ENCODE measurements around the gene TMEM53. TPM values are rescaled to one million over a fixed set of nuclear protein-coding genes. Genes with fewer than 3 reads are reported as not detected.

TMEM53 gene
- total RNA-seq, 1 experiment from 2014 or later, result 9.3 TPM

DNA sequence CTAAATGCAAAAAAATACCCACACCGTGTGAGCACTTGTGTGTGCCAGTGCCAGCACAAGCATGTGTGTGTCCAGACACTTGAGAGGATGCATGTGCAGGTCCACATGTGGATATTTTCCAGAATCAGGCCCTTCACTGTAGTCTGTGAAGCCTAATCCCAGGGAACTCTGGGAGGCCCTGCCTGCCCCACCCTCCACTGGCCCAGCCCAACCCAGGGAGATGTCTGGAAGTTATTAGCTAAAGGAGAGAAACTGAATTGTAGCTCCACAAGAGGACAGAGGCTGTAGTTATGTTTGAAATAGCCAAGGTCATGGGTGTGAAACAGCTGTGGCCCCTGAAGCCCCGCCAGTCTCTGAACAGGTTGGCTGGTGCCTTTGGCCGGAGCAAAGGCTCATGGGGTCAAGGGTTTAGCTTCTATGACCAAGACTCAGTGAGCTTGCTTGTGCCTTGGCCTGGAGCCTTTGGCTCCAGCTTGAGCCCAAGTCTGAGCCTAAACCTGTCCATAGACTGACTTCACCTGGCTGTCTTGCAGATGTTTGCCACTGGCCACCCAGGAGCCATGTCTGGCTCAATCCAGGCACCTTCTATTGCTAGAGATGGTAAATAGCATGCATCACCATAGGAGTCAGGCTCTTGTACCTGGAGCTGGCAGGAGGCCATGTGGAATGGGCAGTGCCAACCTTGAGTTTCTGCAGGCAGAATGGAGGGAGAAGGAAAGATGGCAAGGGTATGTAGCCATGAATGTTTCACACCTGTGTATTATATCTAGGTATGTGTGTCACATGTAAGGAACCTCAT is 69.9 kb downstream of the TMEM53 start:
- Histone ChIP-seq H3K9me2 (replicated peaks; ENCODE audit: low read length) (no peaks in the 10 kb centered on the region), H3K4me1 (ENCODE audit: insufficient read depth, low read length) (peaks cover 32% of the 10 kb centered on the region), H3K9ac (ENCODE audit: low read length) (no peak overlapping the region), H4K20me1 (ENCODE audit: low read length) (no peaks in the 10 kb centered on the region), H3F3A (ENCODE audit: low read length, unreplicated experiment) (peaks cover 3% of the 10 kb centered on the region), H3K4me2 (ENCODE audit: low read length) (no peak overlapping the region), H3K27ac (ENCODE audit: low read length) (no peak overlapping the region), H2AFZ (ENCODE audit: low read length) (no peak overlapping the region), H3K4me3 (ENCODE audit: low read length) (no peak overlapping the region), H3K79me2 (ENCODE audit: low read length) (no peaks in the 10 kb centered on the region), H3K9me3 (ENCODE audit: low read length) (no peaks in the 10 kb centered on the region), H3K27me3 (ENCODE audit: low read length) (0 out of 2 replicates have a peak, but pooled peaks cover 4% of the 10 kb centered on the region), H3K36me3 (ENCODE audit: low read depth, low read length) (no peaks in the 10 kb centered on the region)
- intact Hi-C loops (cut with micrococcal nuclease), result no loop called here
- ATAC-seq (no peak), DNase-seq (no peak)
- BruUV-seq (replicated peaks), result no TSS peak
- POLR2A ChIA-PET (ENCODE audit: unreplicated experiment), result no interaction called here
- no peak for TF ChIP-seq EZH2 (IDR thresholded peaks at IDR 0.05; ENCODE audit: low read length, unreplicated experiment)
- CTCF ChIA-PET, result interaction anchor here (0.6 kb wide), 1 partner anchor 557 kb away, joined by 3 read pairs; no protein-coding TSS in a partner anchor

DNA sequence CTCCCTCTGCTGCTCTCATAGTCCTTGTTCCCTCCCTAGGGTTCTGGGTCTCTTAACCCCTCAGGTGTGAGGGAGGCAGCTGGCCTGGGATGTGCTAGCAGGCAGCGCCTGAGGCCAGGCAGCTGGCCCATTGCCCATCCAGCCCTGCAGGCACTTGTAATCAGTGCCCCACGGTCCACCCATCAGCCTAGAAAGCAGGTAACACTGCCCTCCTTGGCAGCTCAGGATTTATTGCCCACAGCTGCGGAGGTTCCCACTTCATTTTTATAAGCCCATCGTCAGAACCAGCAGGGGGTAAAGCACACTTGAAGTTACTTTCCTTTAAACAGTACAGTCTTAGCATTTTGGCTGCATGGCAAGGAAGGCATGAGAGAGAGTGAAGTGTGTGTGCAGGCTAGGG is 70.6 kb downstream of the TMEM53 start:
- no peak for DNase-seq
- Histone ChIP-seq H3K27me3 (ENCODE audit: low read length) (0 out of 2 replicates have a peak, but pooled peaks cover 4% of the 10 kb centered on the region), H3K9me2 (replicated peaks; ENCODE audit: low read length) (no peaks in the 10 kb centered on the region), H3K9me3 (ENCODE audit: low read length) (no peaks in the 10 kb centered on the region), H3K27ac (ENCODE audit: low read length) (no peak overlapping the region), H3K4me2 (ENCODE audit: low read length) (no peak overlapping the region), H3F3A (ENCODE audit: low read length, unreplicated experiment) (peaks cover 3% of the 10 kb centered on the region), H3K4me3 (ENCODE audit: low read length) (no peak overlapping the region), H3K9ac (ENCODE audit: low read length) (no peak overlapping the region), H3K79me2 (ENCODE audit: low read length) (no peaks in the 10 kb centered on the region), H4K20me1 (ENCODE audit: low read length) (no peaks in the 10 kb centered on the region), H2AFZ (ENCODE audit: low read length) (no peak overlapping the region), H3K4me1 (ENCODE audit: insufficient read depth, low read length) (peaks cover 32% of the 10 kb centered on the region), H3K36me3 (ENCODE audit: low read depth, low read length) (no peaks in the 10 kb centered on the region)
- intact Hi-C loops (cut with micrococcal nuclease), result no loop called here
- BruUV-seq (replicated peaks), result no TSS peak
- POLR2A ChIA-PET (ENCODE audit: unreplicated experiment), result no interaction called here
- CTCF ChIA-PET, result no interaction called here
- TF ChIP-seq EZH2phosphoT487 (IDR thresholded peaks at IDR 0.05; ENCODE audit: borderline replicate concordance, low read length), result no peak
- ATAC-seq, result no peak

Other genes starting within 250 kb of the TMEM53 start
- 0.15 TPM in 1 of 2 replicates, not detected in the other for gene ARMH1, start 233 bp upstream of the TMEM53 start, total RNA-seq (2014; rRNA removed)
- not detected in 2 replicates for gene RNU5D-1, start 56.7 kb upstream of the TMEM53 start, total RNA-seq (2014; rRNA removed)
- 98.7 and 121 TPM in 2 replicates for gene KIF2C, start 65.4 kb upstream of the TMEM53 start, total RNA-seq (2014; rRNA removed)
- 1,533 and 1,663 TPM in 2 replicates for gene RPS8, start 101.1 kb upstream of the TMEM53 start, total RNA-seq (2014; rRNA removed)
- not detected in 2 replicates for gene BEST4, start 113.7 kb upstream of the TMEM53 start, total RNA-seq (2014; rRNA removed)
- gene PLK3, start 125.9 kb upstream of the TMEM53 start, total RNA-seq (2014; rRNA removed), result 38.9 and 44.0 TPM in 2 replicates
- 2.0 and 3.4 TPM in 2 replicates for gene DYNLT4, start 132.9 kb upstream of the TMEM53 start, total RNA-seq (2014; rRNA removed)
- 0.58 and 4.3 TPM in 2 replicates for gene BTBD19, start 134.0 kb upstream of the TMEM53 start, total RNA-seq (2014; rRNA removed)
- 0.12 TPM in 1 of 2 replicates, not detected in the other for gene PTCH2, start 168.8 kb upstream of the TMEM53 start, total RNA-seq (2014; rRNA removed)